H1 (cell line): ENCODE measurements around the gene SHMT2. TPM values are rescaled to one million over a fixed set of nuclear protein-coding genes. Genes with fewer than 3 reads are reported as not detected.
A peak's percentile ranks its signal among the peaks of the same experiment; 100 is the strongest.

Source experiments
- CTCF ChIA-PET: fragments of 300-600 bp; sonication (Branson Sonifier 250); formaldehyde crosslinking; loops from one replicate; lab custom pipeline; 2021; ENCODE audit not compliant: partially characterized antibody; lab: Charles Lee
- POLR2A ChIA-PET: fragments of 300-600 bp; sonication (Branson Sonifier 250); formaldehyde crosslinking; loops from one replicate; lab custom pipeline; 2021; ENCODE audit warnings: inconsistent platforms; ENCODE audit not compliant: partially characterized antibody; lab: Charles Lee
- DNase-seq, 2 experiments: peaks; one replicate each; pipeline versions ENCODE4 v3.0.0 to v3.0.0-alpha.2; 2010 to 2022; ENCODE audit warnings: low spot score in 2 of 2, low read depth in 1 of 2, mixed read lengths in 1 of 2
- FAIRE-seq: peaks from 2 replicates; lab custom pipeline; 2011; peaks lifted over from hg19 to GRCh38; lab: Jason Lieb, UNC
- H2AFZ ChIP-seq: 2 replicates; pipeline ENCODE4 v1.8.1; 2012; ENCODE audit warnings: low read length, inconsistent platforms
- H2AK5ac ChIP-seq: 2 replicates; pipeline ENCODE4 v1.6.1; 2013; ENCODE audit warnings: low read depth, low read length
- H2BK120ac ChIP-seq: replicated peaks from 2 replicates; pipeline ENCODE3; 2013; ENCODE audit warnings: low read depth, low read length, inconsistent platforms
- H2BK12ac ChIP-seq: 2 replicates; pipeline ENCODE4 v1.6.1; 2013; ENCODE audit warnings: low read depth, low read length
- H2BK15ac ChIP-seq: 2 replicates; pipeline ENCODE4 v1.6.1; 2013; ENCODE audit warnings: low read length
- H2BK20ac ChIP-seq: 2 replicates; pipeline ENCODE4 v1.6.1; 2013; ENCODE audit warnings: low read length
- H2BK5ac ChIP-seq: 2 replicates; pipeline ENCODE4 v1.6.1; 2013; ENCODE audit warnings: low read depth, low read length
- H3K14ac ChIP-seq: 2 replicates; pipeline ENCODE4 v1.6.1; 2013; ENCODE audit warnings: inconsistent platforms; ENCODE audit not compliant: insufficient read length
- H3K18ac ChIP-seq: 2 replicates; pipeline ENCODE4 v1.6.1; 2013; ENCODE audit warnings: low read length; ENCODE audit errors: extremely low read depth
- H3K23ac ChIP-seq: 2 replicates; pipeline ENCODE4 v1.6.1; 2013; ENCODE audit warnings: inconsistent platforms; ENCODE audit not compliant: insufficient read length
- H3K23me2 ChIP-seq: 2 replicates; pipeline ENCODE4 v1.6.1; 2013; ENCODE audit warnings: low read depth, low read length
- H3K27ac ChIP-seq: 2 replicates; pipeline ENCODE4 v1.6.1; 2011; ENCODE audit warnings: low read depth, low read length, inconsistent platforms
- H3K27me3 ChIP-seq, 4 experiments: replicated peaks in 1 of 4; 1 replicate in 1 of 4; 2 replicates in 3 of 4; pipeline versions ENCODE4 v1.6.1 to v1.8.1; 2011 to 2013; ENCODE audit warnings: low read length in 3 of 4, mild to moderate bottlenecking in 3 of 4, inconsistent platforms in 2 of 4, mixed read lengths in 2 of 4, moderate library complexity in 1 of 4; ENCODE audit not compliant: control insufficient read depth in 3 of 4, insufficient read depth in 3 of 4; ENCODE audit errors: extremely low read depth in 1 of 4
- H3K36me3 ChIP-seq, 4 experiments: 2 replicates each; pipeline versions ENCODE4 v1.6.1 to v1.8.1; 2011 to 2013; ENCODE audit warnings: mild to moderate bottlenecking in 4 of 4, low read length in 3 of 4, moderate library complexity in 2 of 4, control low read depth in 1 of 4, inconsistent platforms in 1 of 4; ENCODE audit not compliant: insufficient read depth in 4 of 4, control insufficient read depth in 2 of 4
- H3K4ac ChIP-seq: replicated peaks from 2 replicates; pipeline ENCODE3; 2013; ENCODE audit warnings: low read length, low read depth, mixed read lengths, inconsistent platforms; ENCODE audit not compliant: insufficient read length
- H3K4me1 ChIP-seq, 4 experiments: replicated peaks in 1 of 4; 1 replicate in 1 of 4; 2 replicates in 3 of 4; pipeline versions ENCODE4 v1.6.1 to v1.8.1; 2011 to 2013; ENCODE audit warnings: low read length in 3 of 4, inconsistent platforms in 2 of 4, mixed read lengths in 1 of 4; ENCODE audit not compliant: insufficient read depth in 4 of 4, control insufficient read depth in 3 of 4
- H3K4me2 ChIP-seq, 2 experiments: 2 replicates each; pipeline versions ENCODE4 v1.6.1 to v1.8.1; 2011 to 2013; ENCODE audit warnings: low read depth in 2 of 2, low read length in 2 of 2, control low read depth in 1 of 2, inconsistent platforms in 1 of 2, mild to moderate bottlenecking in 1 of 2; ENCODE audit not compliant: insufficient read depth in 1 of 2
- H3K4me3 ChIP-seq, 4 experiments: fragments of 200-600, 300-600 bp in 1 of 4; sonication (generic), shearing (Covaris generic), sonication (Bioruptor Twin) in 1 of 4; 2 replicates each; pipeline versions ENCODE4 v1.5.1 to v1.8.1; 2011 to 2016; ENCODE audit warnings: low read length in 4 of 4, low read depth in 3 of 4, control low read depth in 2 of 4, inconsistent platforms in 2 of 4, mild to moderate bottlenecking in 2 of 4, mixed read lengths in 1 of 4, moderate library complexity in 1 of 4; ENCODE audit not compliant: insufficient read depth in 2 of 4; ENCODE audit errors: extremely low read depth in 1 of 4
- H3K56ac ChIP-seq: replicated peaks from 2 replicates; pipeline ENCODE3; 2013; ENCODE audit warnings: low read depth, mild to moderate bottlenecking, mixed read lengths, low read length, inconsistent platforms; ENCODE audit not compliant: insufficient read length
- H3K79me1 ChIP-seq: 2 replicates; pipeline ENCODE4 v1.6.1; 2013; ENCODE audit warnings: low read depth, low read length, control low read depth
- H3K79me2 ChIP-seq, 2 experiments: 2 replicates each; pipeline versions ENCODE4 v1.6.1 to v1.8.1; 2012 to 2013; ENCODE audit warnings: low read length in 2 of 2, mild to moderate bottlenecking in 2 of 2, inconsistent platforms in 1 of 2; ENCODE audit not compliant: insufficient read depth in 2 of 2, control insufficient read depth in 1 of 2
- H3K9ac ChIP-seq, 4 experiments: replicated peaks in 1 of 4; 1 replicate in 1 of 4; 2 replicates in 3 of 4; pipeline versions ENCODE4 v1.6.1 to v1.8.1; 2011 to 2013; ENCODE audit warnings: low read depth in 3 of 4, low read length in 3 of 4, control low read depth in 2 of 4, mild to moderate bottlenecking in 2 of 4, moderate library complexity in 2 of 4, inconsistent platforms in 1 of 4; ENCODE audit errors: extremely low read depth in 1 of 4
- H3K9me3 ChIP-seq, 2 experiments: 2 replicates each; pipeline versions ENCODE4 v1.6.1 to v1.8.1; 2012 to 2013; ENCODE audit warnings: mild to moderate bottlenecking in 2 of 2, moderate library complexity in 2 of 2, control low read depth in 1 of 2, inconsistent platforms in 1 of 2, low read depth in 1 of 2, low read length in 1 of 2, mixed read lengths in 1 of 2; ENCODE audit not compliant: insufficient read depth in 2 of 2
- H4K20me1 ChIP-seq, 2 experiments: replicated peaks in 1 of 2; 2 replicates each; pipeline versions ENCODE3 to v1.8.1; 2011 to 2013; ENCODE audit warnings: inconsistent platforms in 2 of 2, low read length in 2 of 2, mild to moderate bottlenecking in 1 of 2; ENCODE audit not compliant: insufficient read depth in 2 of 2, control insufficient read depth in 1 of 2
- H4K5ac ChIP-seq: 2 replicates; pipeline ENCODE4 v1.6.1; 2013; ENCODE audit warnings: low read length, low read depth, mixed read lengths, inconsistent platforms; ENCODE audit not compliant: insufficient read length
- H4K8ac ChIP-seq: 2 replicates; pipeline ENCODE4 v1.8.0; 2013; ENCODE audit warnings: mild to moderate bottlenecking, moderate library complexity, low read length, inconsistent platforms; ENCODE audit not compliant: insufficient read depth; ENCODE audit errors: extremely low read depth
- H4K91ac ChIP-seq: replicated peaks from 2 replicates; pipeline ENCODE3; 2013; ENCODE audit warnings: low read length, mixed read lengths, inconsistent platforms; ENCODE audit not compliant: insufficient read length
- ASH2L ChIP-seq: fragments of 200-600, 300-600 bp; sonication (generic); IDR thresholded peaks from one replicate; pipeline ENCODE4 v1.7.1; 2017; ENCODE audit warnings: low read length
- CBX5 ChIP-seq: fragments of 300-800, 300-1000 bp; sonication (generic); IDR thresholded peaks from 2 replicates; pipeline ENCODE4 v1.7.1; 2016; ENCODE audit warnings: antibody characterized with exemption, low read length, low read depth
- CREB1 ChIP-seq: IDR thresholded peaks from 2 replicates; pipeline ENCODE4 v1.6.1; 2012; ENCODE audit warnings: inconsistent platforms
- HDAC2 ChIP-seq, 2 experiments: fragments of 300-600 bp in 1 of 2; sonication (generic) in 1 of 2; IDR thresholded peaks; 2 replicates each; pipeline ENCODE4 v1.6.1; 2011 to 2012; ENCODE audit warnings: low read depth in 2 of 2, low read length in 2 of 2, mild to moderate bottlenecking in 2 of 2, moderate library complexity in 2 of 2, borderline replicate concordance in 1 of 2, inconsistent platforms in 1 of 2
- POLR2A ChIP-seq, 2 experiments: IDR thresholded peaks; 1 replicate in 1 of 2; 2 replicates in 1 of 2; pipeline ENCODE4 v1.6.1; 2011; ENCODE audit warnings: low read depth in 2 of 2, low read length in 2 of 2, mild to moderate bottlenecking in 2 of 2; ENCODE audit errors: control extremely low read depth in 1 of 2
- SP1 ChIP-seq: IDR thresholded peaks from 2 replicates; pipeline ENCODE4 v1.6.1; 2011; ENCODE audit warnings: low read depth, low read length
- SUZ12 ChIP-seq: fragments of 200-600 bp; sonication (generic); IDR thresholded peaks from 2 replicates; pipeline ENCODE4 v1.6.1; 2012; ENCODE audit warnings: mild to moderate bottlenecking, inconsistent platforms, low read length, moderate library complexity, mixed read lengths
- TAF7 ChIP-seq: optimal IDR thresholded peaks from 2 replicates; pipeline ENCODE3; 2011; ENCODE audit warnings: low read depth, mild to moderate bottlenecking, inconsistent platforms, low read length, moderate library complexity, borderline replicate concordance
- WGBS, 2 experiments: shearing (Covaris generic) in 1 of 2; methylation state at CpG; one replicate each; pipeline versions ENCODE4 v1.1.6 to v1.1.7; 2013 to 2015; ENCODE audit warnings: low lambda C conversion rate in 2 of 2, mixed read lengths in 2 of 2, inconsistent platforms in 1 of 2, low coverage in 1 of 2, missing lambda C conversion rate in 1 of 2; ENCODE audit not compliant: insufficient replicate concordance in 2 of 2, insufficient coverage in 1 of 2, insufficient read length in 1 of 2; ENCODE audit errors: extremely low coverage in 1 of 2, missing lambda C conversion rate in 1 of 2; 5-methylcytosine and 5-hydroxymethylcytosine counted together
- polyA plus RNA-seq, 7 experiments: library from polyadenylated mRNA; depleted of rRNA in 3 of 7; stranded (reverse) in 5 of 7; unstranded in 2 of 7; fragments of >200 nt in 5 of 7; fragments of 200-250 nt in 2 of 7; gene quantifications; 1 replicate in 5 of 7; 2 replicates in 1 of 7; 4 replicates in 1 of 7; pipeline versions ENCODE4 v1.2.1 to v1.2.3, GENCODE V29; 2011 to 2013; ENCODE audit warnings: missing spikeins in 2 of 7, mixed read lengths in 2 of 7
- total RNA-seq: library from RNA; stranded (reverse); fragmentation: NEBNext Ultra II Directional; extraction: Animal tissue kit (Norgen Biotek cat#: 25700); gene quantifications from 2 replicates; pipeline ENCODE4 v1.2.1, GENCODE V29; 2021
- TF ChIP-seq, protein P1 (sequence below), 3 experiments: IDR thresholded peaks; 1 replicate in 2 of 3; 2 replicates in 1 of 3; pipeline versions ENCODE4 v1.5.1 to v1.6.1; 2011; ENCODE audit warnings: low read length in 3 of 3, mild to moderate bottlenecking in 3 of 3, inconsistent platforms in 2 of 3, low read depth in 1 of 3, moderate library complexity in 1 of 3; ENCODE audit not compliant: insufficient read depth in 1 of 3; ENCODE audit errors: control extremely low read depth in 1 of 3

SHMT2 gene
- total and polyA plus RNA-seq, 2 of the 8 experiments (the other 6 are each of a cell fraction or from before 2014, with no cell fraction given), result 274 to 520 TPM

DNA sequence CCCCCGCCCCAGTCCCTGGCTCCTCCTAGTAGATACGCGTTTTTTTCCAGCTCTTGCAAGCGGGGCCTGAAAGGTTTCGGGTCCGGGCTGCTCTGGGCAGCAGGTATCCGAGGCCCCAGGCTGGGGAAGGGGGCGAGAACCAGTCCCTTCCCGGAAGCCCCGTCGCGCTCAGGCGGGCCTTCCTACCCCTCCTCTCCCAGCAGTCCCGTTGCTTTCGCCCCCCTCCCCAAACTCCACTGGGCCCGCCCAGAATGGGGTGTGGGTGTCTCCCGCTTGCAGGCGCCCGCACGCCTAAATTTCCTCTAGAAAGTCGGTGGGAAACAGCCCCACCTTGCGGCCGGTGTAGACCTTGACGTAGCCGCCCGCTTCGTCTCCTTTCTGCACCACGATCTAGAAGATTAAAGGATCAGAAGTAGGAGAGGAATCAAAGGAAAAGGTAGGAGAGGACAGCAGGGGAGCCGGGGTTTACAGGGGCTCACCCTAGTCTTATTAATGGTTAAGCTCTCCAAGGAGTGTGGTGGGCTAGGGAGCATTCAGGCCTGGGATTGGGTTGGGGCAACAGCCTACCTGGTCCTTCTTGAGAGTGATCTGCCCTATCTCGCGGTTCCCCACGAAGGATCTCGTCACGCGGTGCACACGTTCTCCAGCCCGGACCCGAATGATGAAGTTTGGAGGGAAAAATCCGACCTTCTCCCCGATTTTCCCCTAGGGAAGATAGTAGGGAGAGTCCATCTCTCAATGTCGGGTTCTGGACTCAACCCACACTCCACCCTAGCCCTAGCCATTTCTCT lies 14.2 kb downstream of the SHMT2 start:
- Histone ChIP-seq H3K79me2 (no peaks in the 10 kb centered on the region), H4K5ac (no peak overlapping the region), H3K4me2 (peak overlapping the region; percentile 89 to 91), H2BK12ac (peak overlapping the region; percentile 7; the same call in 1 of the 2 replicates), H2BK5ac (no peak overlapping the region; the same call in 1 of the 2 replicates), H4K91ac (no peak overlapping the region), H3K9ac (no peak overlapping the region), H2BK120ac (no peak overlapping the region), H3K79me1 (no peaks in the 10 kb centered on the region), H2BK15ac (0 out of 2 replicates have a peak overlapping the region, but pooled peaks have one; percentile 33), H3K9me3 (no peaks in the 10 kb centered on the region; a peak in 1 of 4 replicates), H3K36me3 (no peaks in the 10 kb centered on the region), H4K20me1 (peaks cover 2 to 8% of the 10 kb centered on the region in 2 experiments), H3K14ac (no peak overlapping the region), H4K8ac (no peak overlapping the region), H3K4me3 (peak overlapping the region; percentile 36 to 67 (median 48); a peak in 6 of 8 replicates), H3K4ac (no peak overlapping the region), H3K4me1 (peaks cover 5 to 41% (median 28%) of the 10 kb centered on the region in 4 experiments), H2AK5ac (no peak overlapping the region), H3K18ac (no peak overlapping the region; the same call in 1 of the 2 replicates), H3K23me2 (peaks cover 17% of the 10 kb centered on the region), H2AFZ (no peak overlapping the region), H3K27ac (no peak overlapping the region), H3K23ac (no peak overlapping the region), H3K27me3 (peaks cover 35 to 51% (median 46%) of the 10 kb centered on the region in 4 experiments), H2BK20ac (no peak overlapping the region), H3K56ac (no peak overlapping the region)
- CTCF ChIA-PET, result interaction anchor here (0.9 to 27.9 kb wide), 26 partner anchors 7 to 607 kb away, joined by 3 to 726 read pairs (median 4); partner anchors contain the start of genes ARHGAP9, GLI1, INHBE and NEMP1
- DNase-seq (peak in 1 of 2 experiments; percentile 97), FAIRE-seq (peak; percentile 32)
- POLR2A ChIA-PET, result interaction anchor here (1.2 to 23.7 kb wide), 10 partner anchors 14 to 276 kb away, joined by 3 to 852 read pairs (median 5); partner anchors contain the start of genes NXPH4 and SHMT2
- 24% methylated on average over 33 of the region's 41 CpGs; no CpG with 5 or more reads in 1 of the 2 experiments for WGBS, 2 experiments
- no peak for TF ChIP-seq POLR2A (IDR thresholded peaks at IDR 0.05; ENCODE audit: control extremely low read depth in 1 of 2, low read depth in 2 of 2, low read length in 2 of 2)
- no peak for TF ChIP-seq SUZ12
- TF ChIP-seq HDAC2 (IDR thresholded peaks at IDR 0.05; ENCODE audit: borderline replicate concordance in 1 of 2, low read depth in 2 of 2, low read length in 2 of 2), result no peak
- TF ChIP-seq, protein P1, sequence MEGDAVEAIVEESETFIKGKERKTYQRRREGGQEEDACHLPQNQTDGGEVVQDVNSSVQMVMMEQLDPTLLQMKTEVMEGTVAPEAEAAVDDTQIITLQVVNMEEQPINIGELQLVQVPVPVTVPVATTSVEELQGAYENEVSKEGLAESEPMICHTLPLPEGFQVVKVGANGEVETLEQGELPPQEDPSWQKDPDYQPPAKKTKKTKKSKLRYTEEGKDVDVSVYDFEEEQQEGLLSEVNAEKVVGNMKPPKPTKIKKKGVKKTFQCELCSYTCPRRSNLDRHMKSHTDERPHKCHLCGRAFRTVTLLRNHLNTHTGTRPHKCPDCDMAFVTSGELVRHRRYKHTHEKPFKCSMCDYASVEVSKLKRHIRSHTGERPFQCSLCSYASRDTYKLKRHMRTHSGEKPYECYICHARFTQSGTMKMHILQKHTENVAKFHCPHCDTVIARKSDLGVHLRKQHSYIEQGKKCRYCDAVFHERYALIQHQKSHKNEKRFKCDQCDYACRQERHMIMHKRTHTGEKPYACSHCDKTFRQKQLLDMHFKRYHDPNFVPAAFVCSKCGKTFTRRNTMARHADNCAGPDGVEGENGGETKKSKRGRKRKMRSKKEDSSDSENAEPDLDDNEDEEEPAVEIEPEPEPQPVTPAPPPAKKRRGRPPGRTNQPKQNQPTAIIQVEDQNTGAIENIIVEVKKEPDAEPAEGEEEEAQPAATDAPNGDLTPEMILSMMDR (IDR thresholded peaks at IDR 0.05; ENCODE audit: control extremely low read depth in 1 of 3, insufficient read depth in 1 of 3, low read depth in 1 of 3, low read length in 3 of 3), result peak in 2 of 3 experiments; percentile 88 to 91; a peak in 3 of 4 replicates
- TF ChIP-seq CREB1, result peak; percentile 87
- TF ChIP-seq CBX5, result no peak
- TF ChIP-seq TAF7, result peak; percentile 24
- TF ChIP-seq SP1, result 0 out of 2 replicates have a peak, but pooled peaks have one; percentile 50
- TF ChIP-seq ASH2L, result no peak
